Right forelimb (tissue), 1 donor: ENCODE data around the gene GNAO1.
A peak's percentile ranks its signal among the peaks of the same experiment; 100 is the strongest.

Source experiments
- DNase-seq: peaks from one replicate; pipeline ENCODE4 v3.0.0-alpha.2; 2018

GNAO1 gene

GRCh38 chr16:56266641-56267607 lies 75.6 kb downstream of the GNAO1 start:
- DNase-seq: no peak

- no peak for DNase-seq
These were observed 76.6 kb downstream of the GNAO1 start for GRCh38 chr16:56267888-56268287.

GRCh38 chr16:56268799-56269198 lies 77.5 kb downstream of the GNAO1 start:
- peak; percentile 6 for DNase-seq

- peak; percentile 16 for DNase-seq
These were observed 78.0 kb downstream of the GNAO1 start for GRCh38 chr16:56269281-56269680.

- peak; percentile 32 for DNase-seq
These were observed 78.8 kb downstream of the GNAO1 start for GRCh38 chr16:56269811-56270684.

GRCh38 chr16:56270828-56271227 lies 79.5 kb downstream of the GNAO1 start:
- peak; percentile 27 for DNase-seq

GRCh38 chr16:56272583-56272894 lies 81.2 kb downstream of the GNAO1 start:
- peak; percentile 3 for DNase-seq

- no peak for DNase-seq
These were observed 82.3 kb downstream of the GNAO1 start for GRCh38 chr16:56273615-56274014.

- no peak for DNase-seq
These were observed 83.1 kb downstream of the GNAO1 start for GRCh38 chr16:56274369-56274768.

- no peak for DNase-seq
These were observed 83.8 kb downstream of the GNAO1 start for GRCh38 chr16:56275076-56275475.

GRCh38 chr16:56275801-56276200 lies 84.5 kb downstream of the GNAO1 start:
- DNase-seq: no peak

- no peak for DNase-seq
These were observed 85.8 kb downstream of the GNAO1 start for GRCh38 chr16:56277075-56277474.

- no peak for DNase-seq
These were observed 87.0 kb downstream of the GNAO1 start for GRCh38 chr16:56278196-56278855.

GRCh38 chr16:56279132-56279531 lies 87.8 kb downstream of the GNAO1 start:
- DNase-seq: no peak

GRCh38 chr16:56279914-56280313 lies 88.6 kb downstream of the GNAO1 start:
- no peak for DNase-seq

GRCh38 chr16:56281249-56281805 lies 90.0 kb downstream of the GNAO1 start:
- DNase-seq: no peak

- no peak for DNase-seq
These were observed 91.2 kb downstream of the GNAO1 start for GRCh38 chr16:56282451-56282850.

GRCh38 chr16:56284521-56284920 lies 93.2 kb downstream of the GNAO1 start:
- DNase-seq: no peak

- DNase-seq: no peak
These were observed 95.5 kb downstream of the GNAO1 start for GRCh38 chr16:56286809-56287208.

GRCh38 chr16:56288019-56288418 lies 96.7 kb downstream of the GNAO1 start:
- no peak for DNase-seq

- DNase-seq: no peak
These were observed 98.1 kb downstream of the GNAO1 start for GRCh38 chr16:56289416-56289815.

- no peak for DNase-seq
These were observed 98.6 kb downstream of the GNAO1 start for GRCh38 chr16:56289862-56290261.

- no peak for DNase-seq
These were observed 102.7 kb downstream of the GNAO1 start for GRCh38 chr16:56294014-56294413.
